NCI-H524 (cell line): Measurements from ENCODE around the gene PCBP3.
A peak's percentile ranks its signal among the peaks of the same experiment; 100 is the strongest.
"Not testable (repeated sequence)": the region's sequence is repeated elsewhere in the genome, so short reads cannot be mapped to it uniquely, and the experiment has no call there.

Experiments
- DNase-seq, 2 experiments: peaks; one replicate each; lab custom pipeline; 2025; lab: John Stamatoyannopoulos, UW

PCBP3 gene

DNA sequence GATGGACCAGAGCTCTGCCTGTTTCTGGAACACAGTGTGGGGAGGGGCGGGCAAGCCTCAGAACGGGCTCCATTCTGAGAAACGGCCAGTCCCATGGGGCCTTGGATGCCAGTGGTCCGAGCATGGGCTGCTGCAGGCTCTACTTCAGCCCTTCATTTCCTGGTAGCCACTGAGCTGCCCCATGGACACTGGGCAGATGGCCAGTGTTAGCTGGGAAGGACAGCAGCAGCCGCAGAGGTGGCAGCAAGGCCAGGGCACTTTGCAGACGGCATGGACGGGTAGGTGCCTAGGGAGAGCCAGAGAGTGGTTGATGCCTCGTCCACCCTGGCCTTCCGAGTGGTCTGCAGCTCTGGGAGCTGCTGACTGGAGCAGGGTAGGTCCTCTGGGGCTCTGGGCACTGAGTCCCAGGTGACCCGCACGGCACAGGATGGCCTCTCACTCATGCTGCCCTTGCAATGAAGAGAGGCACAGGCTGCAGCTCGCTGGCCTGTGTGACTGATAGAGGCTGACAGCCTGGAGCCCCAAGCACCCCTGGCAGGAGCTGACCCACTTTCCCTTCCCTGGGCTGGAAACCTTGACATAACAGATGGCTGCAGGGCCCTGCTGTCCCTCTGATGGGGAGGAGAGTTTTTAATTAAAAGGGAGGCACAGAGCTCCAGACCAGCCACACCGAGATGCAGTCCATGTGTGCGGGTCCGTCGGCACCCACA is 250.4 kb downstream of the PCBP3 start:
- peak; percentile 37 to 88 for DNase-seq

GRCh38 chr21:45894450-45894825 is 250.9 kb downstream of the PCBP3 start:
- DNase-seq, result no peak

- no peak for DNase-seq
Measured at GRCh38 chr21:45894906-45895777, 251.6 kb downstream of the PCBP3 start.

DNA sequence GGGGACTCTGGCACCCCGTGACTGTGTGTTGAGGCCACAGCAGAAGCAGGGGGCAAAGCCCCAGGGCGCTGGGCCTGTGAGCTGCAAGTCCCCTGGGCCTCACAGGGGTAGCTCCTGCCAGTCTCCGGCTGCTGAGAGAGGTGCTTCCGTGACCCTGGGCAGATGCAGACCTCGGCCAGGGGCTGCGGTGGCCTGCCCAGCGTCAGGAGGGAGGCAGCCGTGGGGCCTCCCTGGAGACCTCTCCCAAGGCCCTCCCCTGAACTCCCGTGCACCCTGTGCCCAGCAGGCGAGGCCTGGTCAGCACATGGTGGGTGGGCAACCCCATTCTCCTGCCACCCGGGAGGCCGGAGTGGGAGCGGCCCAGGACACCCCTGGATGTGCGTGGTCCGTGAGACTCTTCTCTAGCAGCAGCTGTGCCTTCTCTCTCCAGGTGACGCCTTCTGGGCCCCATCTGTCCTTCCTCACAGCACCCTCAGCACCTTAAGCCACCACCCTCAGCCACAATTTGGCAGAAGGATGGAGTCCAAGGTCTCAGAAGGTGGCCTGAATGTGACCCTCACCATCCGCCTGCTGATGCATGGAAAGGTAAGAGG is 252.3 kb downstream of the PCBP3 start:
- peak in 1 of 2 experiments; percentile 60 for DNase-seq

GRCh38 chr21:45896431-45896830 is 252.9 kb downstream of the PCBP3 start:
- not testable (repeated sequence) for DNase-seq

DNA sequence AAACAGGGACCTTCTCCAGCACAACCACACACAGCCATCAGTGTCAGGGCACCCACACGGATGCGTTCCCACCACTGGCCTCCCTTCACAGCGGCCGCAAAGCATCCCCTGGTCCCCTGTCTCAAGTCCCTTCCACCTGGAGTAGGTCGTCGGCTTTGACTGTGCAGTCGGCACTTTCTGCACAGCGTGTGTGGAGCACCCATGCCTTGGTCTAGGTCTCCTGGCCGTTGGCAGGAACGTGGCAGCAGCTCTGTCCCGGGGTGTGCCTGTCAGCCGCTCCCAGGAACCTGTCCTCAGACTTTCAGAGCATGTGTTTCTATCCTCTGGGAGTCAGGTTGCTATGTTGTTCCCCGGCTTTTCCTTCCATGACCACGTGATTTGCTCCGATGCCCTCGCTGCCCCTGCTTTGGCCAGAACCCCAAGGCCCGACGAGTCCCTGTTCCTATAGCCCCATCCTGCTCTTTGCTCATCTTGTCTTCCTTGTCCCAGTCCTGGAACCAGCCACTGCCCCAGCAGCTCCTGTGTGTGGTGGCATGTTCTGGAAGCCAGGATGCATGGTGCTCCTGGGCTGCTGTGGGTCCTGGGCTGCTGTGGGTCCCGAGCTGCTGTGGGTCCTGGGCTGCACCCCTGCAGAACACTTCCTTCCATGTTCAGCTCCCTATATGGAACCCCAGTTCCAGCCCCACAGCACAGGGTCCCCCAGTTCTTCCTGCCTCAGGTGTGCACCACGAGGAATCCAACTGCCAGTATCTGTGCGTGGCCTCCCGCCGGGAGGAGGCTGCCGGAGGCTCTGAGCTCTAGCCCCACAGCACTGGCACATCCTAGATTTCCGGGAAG is 253.9 kb downstream of the PCBP3 start:
- DNase-seq, result no peak

DNA sequence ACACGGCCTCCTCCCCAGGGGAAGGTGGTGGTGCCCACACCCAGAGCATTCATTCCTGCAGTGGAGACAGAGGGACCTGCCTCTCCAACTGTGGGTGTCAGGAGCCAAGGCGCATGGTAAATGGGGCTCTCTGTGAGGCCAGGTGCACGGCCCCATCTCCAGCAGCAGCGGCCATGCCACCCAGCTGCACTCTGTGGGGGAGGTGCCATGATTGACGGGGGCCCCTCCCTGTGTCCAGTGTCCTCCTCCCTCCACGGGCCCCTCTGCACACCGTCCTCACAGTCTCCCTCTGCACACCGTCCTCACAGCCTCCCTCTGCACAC is 254.5 kb downstream of the PCBP3 start:
- DNase-seq, result no peak

DNA sequence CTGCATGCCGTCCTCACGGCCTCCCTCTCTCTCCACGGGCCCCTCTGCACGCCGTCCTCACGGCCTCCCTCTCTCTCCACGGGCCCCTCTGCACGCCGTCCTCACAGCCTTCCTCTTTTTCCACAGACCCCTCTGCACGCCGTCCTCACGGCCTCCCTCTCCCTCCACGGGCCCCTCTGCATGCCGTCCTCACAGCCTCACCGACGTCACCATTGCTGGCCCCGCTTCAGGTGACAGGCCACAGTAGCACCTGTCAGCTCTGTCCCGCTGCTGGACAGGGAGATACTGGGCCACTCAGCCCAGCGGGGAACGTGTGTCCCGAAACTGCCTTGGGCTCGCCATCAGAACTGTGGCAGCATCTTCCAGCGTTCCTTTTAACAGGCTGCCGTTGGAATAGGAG is 255.3 kb downstream of the PCBP3 start:
- no peak for DNase-seq

GRCh38 chr21:45899317-45900033 is 255.9 kb downstream of the PCBP3 start:
- no peak for DNase-seq

DNA sequence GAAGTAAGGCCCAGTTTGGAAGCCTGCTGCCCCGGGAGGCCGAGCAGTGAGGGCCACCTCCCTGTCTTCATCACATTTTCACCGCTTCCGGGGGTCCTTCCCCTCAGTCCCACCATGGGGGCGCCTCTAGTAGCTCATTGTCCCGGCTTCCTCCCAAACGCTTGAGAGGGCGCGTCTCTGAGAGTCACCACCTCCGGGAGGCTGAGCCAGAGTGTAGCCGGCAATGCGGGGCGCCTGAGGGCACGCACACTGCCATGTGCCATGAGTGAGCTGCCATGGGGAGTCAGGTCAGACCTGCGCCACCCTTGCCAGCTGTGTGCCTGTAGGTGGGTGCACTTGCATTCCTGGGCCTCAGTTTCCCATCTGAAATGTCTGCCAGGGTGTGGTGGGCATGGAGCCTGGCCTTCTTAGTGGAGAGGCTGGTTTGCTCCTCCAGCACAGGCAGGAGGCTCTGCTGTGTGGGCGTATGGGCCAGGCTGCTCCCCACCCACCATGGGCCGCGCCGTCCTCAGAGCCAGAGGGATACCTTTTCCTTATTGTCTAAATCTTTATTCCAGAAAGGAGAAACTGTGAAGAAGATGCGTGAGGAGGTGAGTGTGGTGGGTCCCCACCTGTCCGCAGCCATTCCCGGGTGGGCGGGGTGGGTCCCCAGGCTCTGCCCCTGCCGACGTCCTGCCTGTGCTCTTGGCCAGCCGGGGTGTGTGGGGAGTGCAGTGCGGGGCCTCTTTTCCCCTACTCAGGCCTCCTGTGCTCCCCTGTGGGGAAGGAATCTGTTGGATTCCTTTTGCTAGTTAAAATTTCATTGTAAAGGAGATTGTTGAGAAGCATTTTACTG is 256.7 kb downstream of the PCBP3 start:
- no peak for DNase-seq

GRCh38 chr21:45901061-45901690 is 257.7 kb downstream of the PCBP3 start:
- DNase-seq, result no peak

- no peak for DNase-seq
Measured at GRCh38 chr21:45902292-45902995, 258.9 kb downstream of the PCBP3 start.

- DNase-seq, result no peak
Measured at GRCh38 chr21:45905196-45905595, 261.7 kb downstream of the PCBP3 start.

DNA sequence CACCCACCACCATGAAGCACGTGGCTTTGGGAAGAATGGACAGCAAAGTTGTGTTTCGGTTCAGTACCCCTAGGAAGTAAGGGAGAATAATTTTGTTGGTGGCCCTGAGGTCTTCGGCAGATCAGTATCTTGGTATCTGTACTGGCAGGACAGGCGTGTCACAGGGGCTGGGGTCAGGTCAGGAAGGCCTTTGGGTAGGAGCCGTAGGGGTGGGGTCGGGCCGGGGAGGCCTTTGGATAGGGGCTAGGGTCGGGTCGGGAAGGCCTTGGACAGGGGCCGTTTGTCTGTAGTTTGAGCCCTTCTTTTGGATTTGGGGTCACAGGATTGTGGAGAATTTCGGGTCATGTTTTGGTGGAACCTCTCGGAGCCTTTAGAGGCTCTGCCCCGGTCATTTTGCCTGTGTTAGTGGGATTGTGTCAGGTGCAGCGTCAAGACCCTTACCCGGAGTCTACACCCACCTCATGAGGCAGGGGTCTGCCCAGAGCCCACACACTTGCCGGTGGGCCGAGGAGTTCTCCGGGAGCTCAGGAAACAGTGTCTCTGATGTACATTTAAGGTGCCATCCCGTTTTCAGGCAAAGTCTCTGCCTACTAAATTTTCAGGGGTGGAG is 262.8 kb downstream of the PCBP3 start:
- no peak for DNase-seq

GRCh38 chr21:45906859-45907258 is 263.3 kb downstream of the PCBP3 start:
- DNase-seq, result no peak

DNA sequence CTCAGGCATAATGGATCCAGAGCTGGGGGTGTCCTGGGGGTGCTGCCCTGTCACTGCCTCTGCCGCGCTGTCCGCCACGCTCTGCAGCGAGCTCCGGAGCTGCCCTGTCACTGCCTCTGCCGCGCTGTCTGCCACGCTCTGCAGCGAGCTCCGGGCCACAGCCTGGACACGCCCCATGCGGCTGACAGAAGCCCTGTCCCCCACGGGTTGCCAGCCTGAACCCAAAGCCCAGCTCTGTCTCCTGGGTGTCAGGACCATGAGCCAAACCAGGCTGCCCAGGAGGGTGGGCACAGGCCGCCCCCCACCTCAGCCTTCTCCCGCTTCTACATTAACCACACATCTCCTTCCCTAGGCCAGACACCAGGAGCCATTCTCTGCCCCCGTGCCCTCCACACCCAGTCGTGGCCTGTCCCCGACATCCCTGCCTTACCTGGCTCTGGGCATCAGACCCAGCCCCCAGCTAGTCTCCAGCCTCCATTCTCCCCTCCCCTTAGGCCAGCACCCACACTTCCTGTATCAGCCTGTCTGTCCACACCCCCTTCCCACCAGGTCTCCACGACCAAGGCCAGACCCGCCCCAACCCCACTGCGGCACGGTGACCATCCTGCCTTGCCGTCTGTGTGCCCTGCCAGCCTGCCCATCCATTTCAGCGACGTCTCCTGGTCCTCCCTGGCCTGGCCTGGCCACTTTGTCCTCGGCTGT is 265.2 kb downstream of the PCBP3 start:
- DNase-seq, result no peak

DNA sequence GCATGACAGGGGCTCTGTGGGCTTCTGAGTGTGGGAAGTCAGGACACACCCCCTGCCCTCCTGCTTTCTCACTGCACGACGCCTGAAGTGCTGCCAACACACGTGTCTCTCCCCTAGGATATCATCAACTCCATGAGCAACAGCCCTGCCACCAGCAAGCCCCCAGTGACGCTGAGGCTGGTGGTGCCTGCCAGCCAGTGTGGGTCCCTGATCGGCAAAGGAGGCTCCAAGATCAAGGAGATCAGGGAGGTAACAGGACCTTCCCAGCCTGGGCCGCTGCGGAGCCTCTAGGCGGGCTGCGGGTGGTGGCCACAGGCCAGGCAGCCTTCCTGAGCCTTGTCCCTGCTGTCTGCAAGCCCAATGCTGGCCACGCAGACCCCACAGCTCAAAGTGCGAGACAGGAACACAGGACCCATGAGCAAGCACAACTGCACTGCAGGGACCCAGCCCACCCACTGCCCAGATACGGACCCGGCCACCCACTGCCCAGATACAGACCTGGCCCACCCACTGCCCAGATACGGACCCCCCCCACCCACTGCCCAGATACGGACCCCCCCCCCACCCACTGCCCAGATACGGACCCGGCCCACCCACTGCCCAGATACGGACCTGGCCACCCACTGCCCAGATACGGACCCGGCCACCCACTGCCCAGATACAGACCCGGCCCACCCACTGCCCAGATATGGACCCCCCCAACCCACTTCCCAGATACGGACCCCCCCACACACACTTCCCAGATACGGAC is 265.9 kb downstream of the PCBP3 start:
- no peak for DNase-seq

DNA sequence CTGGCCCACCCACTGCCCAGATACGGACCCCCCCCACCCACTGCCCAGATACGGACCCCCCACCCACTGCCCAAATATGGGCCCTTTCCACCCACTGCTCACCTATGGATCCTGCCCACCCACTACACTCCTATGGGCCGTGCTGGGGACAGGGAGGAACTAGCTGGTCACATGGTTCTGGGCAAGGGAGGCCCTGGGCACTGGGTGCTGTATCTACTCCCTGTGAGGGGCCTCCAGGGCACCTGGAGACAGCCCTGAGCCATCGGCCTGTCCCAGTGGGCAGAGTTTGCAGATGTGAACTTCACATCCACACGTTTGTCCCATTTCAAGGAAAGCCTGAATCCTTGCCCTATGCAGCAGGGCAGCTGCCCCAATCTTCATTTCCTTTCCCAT is 266.6 kb downstream of the PCBP3 start:
- DNase-seq, result no peak
